Peyer's patch (tissue), 4 donors: ENCODE data around the gene LRRC57. TPM values are rescaled to one million over a fixed set of nuclear protein-coding genes. Genes with fewer than 3 reads are reported as not detected.

Experiments used
- DNase-seq, 3 donors: peaks; one replicate each; pipeline ENCODE4 v3.0.0-alpha.2; 2017 to 2019
- H3K27ac ChIP-seq, 4 donors: fragments of 200-600 bp; sonication (generic); one replicate each; pipeline ENCODE4 v1.5.1; 2016 to 2019
- H3K27me3 ChIP-seq, 2 donors: fragments of 200-600 bp; sonication (generic); one replicate each; pipeline ENCODE4 v1.5.1; 2019
- H3K36me3 ChIP-seq, 3 donors: fragments of 200-600 bp; sonication (generic); one replicate each; pipeline ENCODE4 v1.5.1; 2016 to 2019
- H3K4me1 ChIP-seq, 4 donors: fragments of 200-600 bp; sonication (generic); one replicate each; pipeline ENCODE4 v1.5.1; 2016 to 2019
- H3K4me3 ChIP-seq, 4 donors: fragments of 200-600 bp; sonication (generic); 1 replicate in 3 of 4; 2 replicates in 1 of 4; pipeline ENCODE4 v1.5.1; 2016 to 2019; ENCODE audit warnings: mild to moderate bottlenecking in 1 of 4
- H3K9me3 ChIP-seq, 4 donors: fragments of 200-600 bp; sonication (generic); one replicate each; pipeline ENCODE4 v1.5.1; 2016 to 2019; ENCODE audit warnings: mild to moderate bottlenecking in 1 of 4
- CTCF ChIP-seq, 6 experiments: fragments of 450-650 bp in 4 of 6; fragments of 200-600 bp in 2 of 6; sonication (generic) in 1 of 6; IDR thresholded peaks; one replicate each; pipeline ENCODE4 v1.5.1; 2017 to 2019; ENCODE audit warnings: antibody characterized with exemption in 6 of 6, mild to moderate bottlenecking in 3 of 6, moderate library complexity in 1 of 6
- POLR2A ChIP-seq, 2 donors: fragments of 450-650 bp; IDR thresholded peaks; one replicate each; pipeline ENCODE4 v1.5.1; 2017; ENCODE audit warnings: antibody characterized with exemption in 2 of 2, mild to moderate bottlenecking in 2 of 2, moderate library complexity in 2 of 2
- total RNA-seq, 4 donors: library from RNA; depleted of rRNA; stranded (reverse); fragments of >200 nt; gene quantifications; one replicate each; pipeline ENCODE4 v1.1.0, GENCODE V29; 2016

Gene LRRC57
- total RNA-seq, 4 donors from 2014 or later, result 22.4 to 38.1 (median 33.1) TPM

- no peak for TF ChIP-seq CTCF (IDR thresholded peaks at IDR 0.05)
- no peak for TF ChIP-seq POLR2A (IDR thresholded peaks at IDR 0.05)
- Histone ChIP-seq H3K9me3 (no peaks in the 10 kb centered on the region), H3K4me3 (no peak overlapping the region), H3K36me3 (no peaks in the 10 kb centered on the region), H3K27ac (no peak overlapping the region), H3K27me3 (no peaks in the 10 kb centered on the region), H3K4me1 (peaks cover 0 to 44% (median 4%) of the 10 kb centered on the region in 4 donors)
- no peak for DNase-seq
These were observed 30.5 kb upstream of the LRRC57 start for GRCh38 chr15:42578984-42579537.

- Histone ChIP-seq H3K27me3 (no peaks in the 10 kb centered on the region), H3K27ac (peak overlapping the region in 3 of 4 donors; percentile 0 to 40 (median 1)), H3K36me3 (no peaks in the 10 kb centered on the region), H3K4me3 (no peak overlapping the region), H3K9me3 (no peaks in the 10 kb centered on the region), H3K4me1 (peaks cover 0 to 38% (median 4%) of the 10 kb centered on the region in 4 donors)
- no peak for TF ChIP-seq POLR2A (IDR thresholded peaks at IDR 0.05)
- TF ChIP-seq CTCF (IDR thresholded peaks at IDR 0.05), result no peak
- no peak for DNase-seq
These were observed 29.0 kb upstream of the LRRC57 start for GRCh38 chr15:42577514-42578031.

- H3K4me1 ChIP-seq, result peaks cover 0 to 32% (median 3%) of the 10 kb centered on the region in 4 donors
- no peak for DNase-seq
- no peak for TF ChIP-seq POLR2A (IDR thresholded peaks at IDR 0.05)
- no peak for TF ChIP-seq CTCF (IDR thresholded peaks at IDR 0.05)
- peak overlapping the region in 1 of 4 donors; percentile 83 for H3K4me3 ChIP-seq
- no peaks in the 10 kb centered on the region for H3K9me3 ChIP-seq
- no peaks in the 10 kb centered on the region for H3K27me3 ChIP-seq
- no peaks in the 10 kb centered on the region for H3K36me3 ChIP-seq
- no peak overlapping the region for H3K27ac ChIP-seq
These were observed 28.2 kb upstream of the LRRC57 start for GRCh38 chr15:42576776-42577175.

- Histone ChIP-seq H3K4me1 (peaks cover 0 to 29% (median 2%) of the 10 kb centered on the region in 4 donors), H3K27ac (peak overlapping the region; percentile 73 to 89 (median 84)), H3K9me3 (no peaks in the 10 kb centered on the region), H3K36me3 (no peaks in the 10 kb centered on the region), H3K4me3 (peak overlapping the region; percentile 71 to 83 (median 78)), H3K27me3 (no peaks in the 10 kb centered on the region)
- TF ChIP-seq CTCF (IDR thresholded peaks at IDR 0.05) (no peak), POLR2A (IDR thresholded peaks at IDR 0.05) (no peak)
- DNase-seq, result no peak
These were observed 27.5 kb upstream of the LRRC57 start for GRCh38 chr15:42576040-42576594.

- H3K36me3 ChIP-seq, result no peaks in the 10 kb centered on the region
- no peaks in the 10 kb centered on the region for H3K9me3 ChIP-seq
- no peaks in the 10 kb centered on the region for H3K27me3 ChIP-seq
- peak in 1 of 2 donors; percentile 51 for TF ChIP-seq POLR2A (IDR thresholded peaks at IDR 0.05)
- TF ChIP-seq CTCF (IDR thresholded peaks at IDR 0.05), result no peak
- peak; percentile 95 to 99 (median 98) for DNase-seq
- peak within 1 kb of the TSS; percentile 71 to 83 (median 78) for H3K4me3 ChIP-seq
- H3K27ac ChIP-seq, result peak within 1 kb of the TSS; percentile 73 to 89 (median 84)
- H3K4me1 ChIP-seq, result peaks cover 0 to 24% (median 2%) of the 10 kb centered on the region in 4 donors
These were observed 26.8 kb upstream of the LRRC57 start, which contains the start of gene STARD9 for GRCh38 chr15:42575188-42576039. Gene STARD9, plus strand, starts transcription at chr15:42575606. Its CDS starts 110 bp downstream, at chr15:42575716.
